Measurements from ENCODE around the gene PAX6. TPM values are rescaled to one million over a fixed set of nuclear protein-coding genes. Genes with fewer than 3 reads are reported as not detected.

The PAX6 gene
- total and polyA plus RNA-seq, 2 of the 4 experiments (the other 2 are of a cell fraction) = not detected

DNA sequence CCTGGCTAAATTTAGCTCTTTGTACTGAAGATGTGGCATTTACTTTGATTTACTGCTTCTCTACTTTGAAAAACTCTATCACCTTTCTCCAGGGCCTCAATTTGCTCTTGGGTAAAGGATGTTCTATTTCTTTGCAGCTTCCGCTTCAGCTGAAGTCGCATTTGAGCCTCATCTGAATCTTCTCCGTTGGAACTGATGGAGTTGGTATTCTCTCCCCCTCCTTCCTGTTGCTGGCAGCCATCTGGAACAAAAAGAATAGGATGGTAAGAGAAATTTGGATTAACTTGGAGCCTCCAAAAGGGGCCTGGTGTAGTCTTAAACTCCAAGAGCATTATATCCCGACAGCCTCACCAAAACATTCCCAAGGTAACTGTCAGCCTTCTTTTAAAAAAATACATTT is 16.6 kb downstream of the PAX6 start (continued):
- TF ChIP-seq MAZ (IDR thresholded peaks at IDR 0.05; ENCODE audit: borderline replicate concordance, low read depth, low read length) = no peak
- no peak for TF ChIP-seq SMC3 (IDR thresholded peaks at IDR 0.05; ENCODE audit: low read depth, low read length)
- no peak for TF ChIP-seq NFE2L2 (IDR thresholded peaks at IDR 0.05; ENCODE audit: low read depth, low read length)

DNA sequence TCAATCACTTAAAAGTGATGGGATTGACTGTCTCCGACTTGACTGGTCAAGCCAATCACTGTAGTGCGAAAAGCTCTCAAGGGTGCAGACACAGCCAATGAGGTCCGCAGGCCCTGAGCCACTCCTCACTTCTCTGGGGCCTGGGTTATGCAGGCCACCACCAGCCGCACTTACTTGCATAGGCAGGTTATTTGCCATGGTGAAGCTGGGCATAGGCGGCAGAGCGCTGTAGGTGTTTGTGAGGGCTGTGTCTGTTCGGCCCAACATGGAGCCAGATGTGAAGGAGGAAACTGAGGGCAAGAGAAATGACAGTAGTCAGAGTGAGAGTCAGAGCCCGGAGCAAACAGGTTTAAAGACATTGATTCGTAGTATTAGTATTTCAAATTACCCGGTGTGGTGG is 17.9 kb downstream of the PAX6 start:
- CTCF ChIA-PET = no interaction called here
- intact Hi-C loops (cut with micrococcal nuclease) = loop anchor here (10.0 kb wide), 1 partner anchor 298 kb away; no protein-coding TSS in a partner anchor
- POLR2A ChIA-PET (ENCODE audit: unreplicated experiment) = no interaction called here

More for the DNA sequence above, 17.9 kb downstream of the PAX6 start:
- no peak overlapping the region for H2AFZ ChIP-seq (replicated peaks; ENCODE audit: low read length, poor library complexity)
- no peak overlapping the region for H3K4me2 ChIP-seq (ENCODE audit: low read depth, low read length)
- H3K79me1 ChIP-seq (ENCODE audit: low read depth in 1 of 2, low read length in 2 of 2) = no peaks in the 10 kb centered on the region
- in situ Hi-C loops (cut with MboI; ENCODE audit: low sequenced_read_pairs) = no loop called here
- no peak overlapping the region for H2AK5ac ChIP-seq (ENCODE audit: low read depth, low read length)
- H3K56ac ChIP-seq (ENCODE audit: extremely low read depth, insufficient read depth, low read length) = no peak overlapping the region
- TF ChIP-seq RAD21 (IDR thresholded peaks at IDR 0.05; ENCODE audit: low read length) = no peak
- TF ChIP-seq CTCF (conservative IDR thresholded peaks at IDR 0.05; ENCODE audit: low read depth, low read length) = no peak
- TF ChIP-seq FOS (IDR thresholded peaks at IDR 0.05; ENCODE audit: low read depth, low read length) = no peak
- TF ChIP-seq CEBPB (IDR thresholded peaks at IDR 0.05; ENCODE audit: low read depth, low read length) = no peak
- TF ChIP-seq, protein P1, sequence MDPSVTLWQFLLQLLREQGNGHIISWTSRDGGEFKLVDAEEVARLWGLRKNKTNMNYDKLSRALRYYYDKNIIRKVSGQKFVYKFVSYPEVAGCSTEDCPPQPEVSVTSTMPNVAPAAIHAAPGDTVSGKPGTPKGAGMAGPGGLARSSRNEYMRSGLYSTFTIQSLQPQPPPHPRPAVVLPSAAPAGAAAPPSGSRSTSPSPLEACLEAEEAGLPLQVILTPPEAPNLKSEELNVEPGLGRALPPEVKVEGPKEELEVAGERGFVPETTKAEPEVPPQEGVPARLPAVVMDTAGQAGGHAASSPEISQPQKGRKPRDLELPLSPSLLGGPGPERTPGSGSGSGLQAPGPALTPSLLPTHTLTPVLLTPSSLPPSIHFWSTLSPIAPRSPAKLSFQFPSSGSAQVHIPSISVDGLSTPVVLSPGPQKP (IDR thresholded peaks at IDR 0.05; ENCODE audit: borderline replicate concordance, low read depth, low read length) = no peak
- no peak for TF ChIP-seq POLR2A (IDR thresholded peaks at IDR 0.05; ENCODE audit: low read depth, low read length)
- no peak for TF ChIP-seq MAZ (IDR thresholded peaks at IDR 0.05; ENCODE audit: borderline replicate concordance, low read depth, low read length)
- H4K91ac ChIP-seq (ENCODE audit: insufficient read depth, low read depth, low read length) = no peak overlapping the region
- no peak for DNase-seq
- H3K14ac ChIP-seq (replicated peaks; ENCODE audit: low read depth, low read length) = no peak overlapping the region
- H2BK20ac ChIP-seq (ENCODE audit: low read depth, low read length) = no peak overlapping the region
- dilution Hi-C loops (cut with HindIII; ENCODE audit: low sequenced_read_pairs, unreplicated experiment) = no loop called here
- H3K27ac ChIP-seq (ENCODE audit: insufficient read depth, low read length) = no peak overlapping the region
- no TSS peak for BruUV-seq (replicated peaks)
- no peak overlapping the region for H3K9ac ChIP-seq (ENCODE audit: low read depth, low read length)
- H2BK120ac ChIP-seq (ENCODE audit: low read depth, low read length) = no peak overlapping the region
- H3K36me3 ChIP-seq (ENCODE audit: control insufficient read depth, insufficient read depth, low read length) = no peaks in the 10 kb centered on the region
- no peak overlapping the region for H3K23ac ChIP-seq (ENCODE audit: low read depth, low read length)
- ATAC-seq (ENCODE audit: low read depth) = no peak
- H2BK5ac ChIP-seq (ENCODE audit: low read depth, low read length, poor library complexity, severe bottlenecking) = no peak overlapping the region
- H4K8ac ChIP-seq (ENCODE audit: low read depth in 2 of 2, low read length in 2 of 2) = no peak overlapping the region
- no peaks in the 10 kb centered on the region for H4K20me1 ChIP-seq (ENCODE audit: insufficient read depth, low read length)
- no peaks in the 10 kb centered on the region for H3K9me1 ChIP-seq (ENCODE audit: insufficient read depth, low read length)
- no peak overlapping the region for H3K4me3 ChIP-seq (ENCODE audit: insufficient read depth, low read depth, low read length)
- H4K5ac ChIP-seq (ENCODE audit: low read depth, low read length) = no peak overlapping the region
- no peaks in the 10 kb centered on the region; the same call in 1 of the 2 replicates for H3K9me3 ChIP-seq (ENCODE audit: control insufficient read depth, insufficient read depth, low read length)
- no peak overlapping the region for H2BK15ac ChIP-seq (ENCODE audit: low read depth, low read length)
- H3K4me1 ChIP-seq (ENCODE audit: control insufficient read depth, insufficient read depth, low read length) = no peaks in the 10 kb centered on the region
- H3K4ac ChIP-seq (ENCODE audit: low read depth, low read length) = no peak overlapping the region
- H2AK9ac ChIP-seq (replicated peaks; ENCODE audit: low read depth, low read length, poor library complexity) = no peak overlapping the region
- H3K18ac ChIP-seq (ENCODE audit: low read depth, low read length) = no peak overlapping the region
- peaks cover 44% of the 10 kb centered on the region for H3K27me3 ChIP-seq (ENCODE audit: control insufficient read depth, insufficient read depth, low read length)
- 98% methylated on average over 4 of the region's 10 CpGs; no CpG with 5 or more reads in 1 of the 2 experiments for WGBS, 2 experiments (ENCODE audit: extremely low coverage in 2 of 2, insufficient read length in 1 of 2)

All from IMR-90 (cell line).